B cell (primary cell): ENCODE measurements around the gene TBX1. TPM values are rescaled to one million over a fixed set of nuclear protein-coding genes. Genes with fewer than 3 reads are reported as not detected.

Source experiments
- ATAC-seq: fragments of 200-7000 bp; cut with Tn5 transposase; one replicate; pipeline ENCODE4 v1.10.0; 2021; ENCODE audit warnings: low read depth, mild to moderate bottlenecking, moderate number of reproducible peaks, moderate library complexity
- CTCF ChIA-PET: fragments of 350-600 bp; sonication (Branson Sonifier 250); formaldehyde crosslinking; loops from one replicate; lab custom pipeline; 2021; ENCODE audit warnings: antibody characterized with exemption, inconsistent platforms; lab: Charles Lee
- POLR2A ChIA-PET: fragments of 350-600 bp; sonication (Branson Sonifier 250); formaldehyde crosslinking; loops from one replicate; lab custom pipeline; 2021; ENCODE audit warnings: antibody characterized with exemption; lab: Charles Lee
- DNase-seq: peaks from one replicate; pipeline ENCODE4 v3.0.0; 2013
- H2AFZ ChIP-seq: 2 replicates; pipeline ENCODE4 v1.6.1; 2012; ENCODE audit warnings: mild to moderate bottlenecking, low read depth, low read length; ENCODE audit not compliant: insufficient read depth, poor library complexity, severe bottlenecking
- H3K27ac ChIP-seq, 2 donors: 1 replicate in 1 of 2; 2 replicates in 1 of 2; pipeline ENCODE4 v1.5.1; 2012 to 2013; ENCODE audit warnings: low read length in 2 of 2, mild to moderate bottlenecking in 2 of 2, moderate library complexity in 1 of 2
- H3K27me3 ChIP-seq, 4 experiments: fragments of 200-600 bp in 1 of 4; sonication (generic) in 1 of 4; replicated peaks in 1 of 4; 1 replicate in 2 of 4; 2 replicates in 2 of 4; pipeline versions ENCODE4 v1.6.1 to v1.7.0; 2013 to 2016; ENCODE audit warnings: low read length in 3 of 4, mild to moderate bottlenecking in 2 of 4, mixed read lengths in 1 of 4, moderate library complexity in 1 of 4; ENCODE audit not compliant: insufficient read depth in 4 of 4, control insufficient read depth in 3 of 4; ENCODE audit errors: control extremely low read depth in 1 of 4
- H3K36me3 ChIP-seq, 2 experiments: replicated peaks in 1 of 2; 1 replicate in 1 of 2; 2 replicates in 1 of 2; pipeline versions ENCODE4 v1.6.1 to v1.7.1; 2013; ENCODE audit warnings: low read length in 1 of 2; ENCODE audit not compliant: insufficient read depth in 2 of 2, control insufficient read depth in 1 of 2; ENCODE audit errors: control extremely low read depth in 1 of 2, extremely low read depth in 1 of 2
- H3K4me1 ChIP-seq, 2 donors: fragments of 200-600 bp in 1 of 2; sonication (generic) in 1 of 2; 1 replicate in 1 of 2; 2 replicates in 1 of 2; pipeline versions ENCODE4 v1.5.1 to v1.6.1; 2013 to 2017; ENCODE audit warnings: low read length in 2 of 2; ENCODE audit not compliant: control insufficient read depth in 2 of 2, insufficient read depth in 2 of 2
- H3K4me2 ChIP-seq: replicated peaks from 2 replicates; pipeline ENCODE3; 2012; ENCODE audit warnings: mild to moderate bottlenecking, low read depth, low read length; ENCODE audit not compliant: poor library complexity, severe bottlenecking
- H3K4me3 ChIP-seq, 5 experiments: fragments of 200-600 bp in 1 of 5; sonication (generic) in 1 of 5; 1 replicate in 3 of 5; 2 replicates in 2 of 5; pipeline versions ENCODE4 v1.5.1 to v1.7.0; 2011 to 2016; ENCODE audit warnings: low read length in 4 of 5, mild to moderate bottlenecking in 4 of 5, low read depth in 2 of 5, control low read depth in 1 of 5, moderate library complexity in 1 of 5; ENCODE audit not compliant: insufficient read depth in 1 of 5; ENCODE audit errors: control extremely low read depth in 1 of 5, extremely low read depth in 1 of 5
- H3K79me2 ChIP-seq: fragments of 200-600 bp; sonication (generic); one replicate; pipeline ENCODE4 v1.6.0; 2016; ENCODE audit warnings: low read length; ENCODE audit not compliant: control insufficient read depth, insufficient read depth
- H3K9ac ChIP-seq: fragments of 200-600 bp; sonication (generic); 2 replicates; pipeline ENCODE4 v1.6.1; 2017; ENCODE audit warnings: mild to moderate bottlenecking, low read length, moderate library complexity
- H3K9me3 ChIP-seq, 3 donors: one replicate each; pipeline versions ENCODE4 v1.6.1 to v1.7.1; 2013; ENCODE audit warnings: low read length in 2 of 3; ENCODE audit not compliant: control insufficient read depth in 2 of 3, insufficient read depth in 1 of 3; ENCODE audit errors: control extremely low read depth in 1 of 3
- H4K20me1 ChIP-seq: 2 replicates; pipeline ENCODE4 v1.6.0; 2012; ENCODE audit warnings: mild to moderate bottlenecking, low read length; ENCODE audit not compliant: insufficient read depth, control insufficient read depth, poor library complexity, severe bottlenecking
- H3K27ac Mint-ChIP-seq: one replicate; pipeline ENCODE4 v1.8.0; 2021; ENCODE audit warnings: mixed read lengths
- H3K27me3 Mint-ChIP-seq: one replicate; pipeline ENCODE4 v1.8.0; 2021; ENCODE audit warnings: mixed read lengths
- H3K4me1 Mint-ChIP-seq: one replicate; pipeline ENCODE4 v1.8.0; 2021; ENCODE audit warnings: mixed read lengths
- H3K4me3 Mint-ChIP-seq: one replicate; pipeline ENCODE4 v1.8.0; 2021; ENCODE audit warnings: mixed read lengths
- H3K9me3 Mint-ChIP-seq: one replicate; pipeline ENCODE4 v1.8.0; 2022; ENCODE audit warnings: mixed read lengths; ENCODE audit not compliant: insufficient read depth
- EZH2 ChIP-seq: IDR thresholded peaks from 2 replicates; pipeline ENCODE4 v1.6.1; 2012; ENCODE audit warnings: borderline replicate concordance, low read depth, mild to moderate bottlenecking, moderate library complexity, low read length; ENCODE audit not compliant: insufficient read depth, poor library complexity, severe bottlenecking
- WGBS: methylation state at CpG from one replicate; pipeline ENCODE4 v1.1.5; 2013; ENCODE audit warnings: missing lambda C conversion rate; ENCODE audit not compliant: insufficient coverage; 5-methylcytosine and 5-hydroxymethylcytosine counted together
- intact Hi-C: fragments of 100-400 bp; cut with micrococcal nuclease; formaldehyde crosslinking; loops from one replicate; pipeline ENCODE4 v1.10.0; 2022
- polyA plus RNA-seq: library from polyadenylated mRNA; depleted of rRNA; stranded (reverse); fragments of >200 nt; gene quantifications from 2 replicates; pipeline ENCODE4 v1.2.3, GENCODE V29; 2012
- total RNA-seq, 2 donors: library from RNA; stranded (reverse); fragments of 120-200 nt in 1 of 2; gene quantifications; 1 replicate in 1 of 2; 2 replicates in 1 of 2; pipeline versions ENCODE4 v1.2.3 to v1.2.4, GENCODE V29; 2013 to 2022
- TF ChIP-seq, protein P1 (sequence below): fragments of 200-600 bp; IDR thresholded peaks from one replicate; pipeline ENCODE4 v1.8.0; 2022; ENCODE audit warnings: antibody characterized with exemption, mild to moderate bottlenecking

TBX1 gene
- total and polyA plus RNA-seq, 2 donors (not counting 1 experiment from before 2014, with no cell fraction given), result not detected

DNA sequence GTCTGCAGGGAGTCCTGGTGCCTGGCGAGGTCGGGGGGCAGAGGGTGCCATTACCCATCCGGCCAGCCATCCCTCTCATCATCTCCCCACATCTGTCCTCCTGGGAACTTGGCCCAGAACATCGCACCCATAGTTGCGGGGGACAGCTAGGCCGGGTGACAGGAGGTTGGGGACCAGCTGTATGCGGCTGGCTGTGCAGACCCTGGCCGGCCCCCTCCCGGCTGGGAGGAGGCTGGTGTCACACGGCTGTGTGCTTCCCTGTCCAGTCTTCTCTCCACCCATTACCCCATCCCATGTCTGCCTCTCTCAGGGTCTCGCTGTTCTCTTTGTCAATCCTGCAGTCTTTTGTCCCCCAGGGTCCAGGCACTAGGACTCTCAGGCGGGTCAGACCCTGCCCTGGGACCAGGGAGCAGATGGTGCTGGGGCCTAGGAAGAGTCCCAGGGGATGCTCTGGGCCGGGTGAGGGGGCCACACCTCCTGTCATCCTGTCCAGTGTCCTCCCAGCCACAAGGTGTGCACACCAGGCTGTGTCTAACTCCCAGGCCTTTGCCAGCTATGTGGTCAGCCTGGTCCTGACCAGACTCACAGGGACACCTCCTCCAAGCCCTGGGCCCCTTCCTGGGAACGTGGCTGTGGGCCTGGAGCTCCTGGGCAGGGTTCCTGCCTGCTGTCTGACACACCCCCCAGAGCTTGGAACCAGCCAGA is 6.4 kb upstream of the TBX1 start:
- 83% methylated on average over 13 of the region's 14 CpGs for WGBS
- Histone ChIP-seq H3K4me2 (no peak overlapping the region), H3K4me3 (no peak overlapping the region), H4K20me1 (no peaks in the 10 kb centered on the region), H3K36me3 (no peaks in the 10 kb centered on the region), H3K27me3 (peaks cover 0 to 73% (median 32%) of the 10 kb centered on the region in 4 experiments), H3K9me3 (peaks cover 0 to 16% (median 0%) of the 10 kb centered on the region in 3 donors), H3K9ac (no peak overlapping the region), H3K27ac (no peak overlapping the region), H3K79me2 (no peaks in the 10 kb centered on the region), H3K4me1 (peaks cover 24 to 35% of the 10 kb centered on the region in 2 donors), H2AFZ (no peak overlapping the region)
- ChIA-PET CTCF (interaction anchor here (1.6 kb wide), 1 partner anchor 24 kb away, joined by 4 read pairs; no protein-coding TSS in a partner anchor), POLR2A (no interaction called here)
- no peak overlapping the region for H3K27ac Mint-ChIP-seq
- peak overlapping the region; percentile 16 for H3K4me3 Mint-ChIP-seq
- peaks cover 38% of the 10 kb centered on the region for H3K27me3 Mint-ChIP-seq
- intact Hi-C loops, result no loop called here
- TF ChIP-seq, protein P1, sequence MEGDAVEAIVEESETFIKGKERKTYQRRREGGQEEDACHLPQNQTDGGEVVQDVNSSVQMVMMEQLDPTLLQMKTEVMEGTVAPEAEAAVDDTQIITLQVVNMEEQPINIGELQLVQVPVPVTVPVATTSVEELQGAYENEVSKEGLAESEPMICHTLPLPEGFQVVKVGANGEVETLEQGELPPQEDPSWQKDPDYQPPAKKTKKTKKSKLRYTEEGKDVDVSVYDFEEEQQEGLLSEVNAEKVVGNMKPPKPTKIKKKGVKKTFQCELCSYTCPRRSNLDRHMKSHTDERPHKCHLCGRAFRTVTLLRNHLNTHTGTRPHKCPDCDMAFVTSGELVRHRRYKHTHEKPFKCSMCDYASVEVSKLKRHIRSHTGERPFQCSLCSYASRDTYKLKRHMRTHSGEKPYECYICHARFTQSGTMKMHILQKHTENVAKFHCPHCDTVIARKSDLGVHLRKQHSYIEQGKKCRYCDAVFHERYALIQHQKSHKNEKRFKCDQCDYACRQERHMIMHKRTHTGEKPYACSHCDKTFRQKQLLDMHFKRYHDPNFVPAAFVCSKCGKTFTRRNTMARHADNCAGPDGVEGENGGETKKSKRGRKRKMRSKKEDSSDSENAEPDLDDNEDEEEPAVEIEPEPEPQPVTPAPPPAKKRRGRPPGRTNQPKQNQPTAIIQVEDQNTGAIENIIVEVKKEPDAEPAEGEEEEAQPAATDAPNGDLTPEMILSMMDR, result no peak
- TF ChIP-seq EZH2, result no peak
- DNase-seq (no peak), ATAC-seq (no peak)
- H3K9me3 Mint-ChIP-seq, result no peaks in the 10 kb centered on the region
- H3K4me1 Mint-ChIP-seq, result peaks cover 22% of the 10 kb centered on the region

DNA sequence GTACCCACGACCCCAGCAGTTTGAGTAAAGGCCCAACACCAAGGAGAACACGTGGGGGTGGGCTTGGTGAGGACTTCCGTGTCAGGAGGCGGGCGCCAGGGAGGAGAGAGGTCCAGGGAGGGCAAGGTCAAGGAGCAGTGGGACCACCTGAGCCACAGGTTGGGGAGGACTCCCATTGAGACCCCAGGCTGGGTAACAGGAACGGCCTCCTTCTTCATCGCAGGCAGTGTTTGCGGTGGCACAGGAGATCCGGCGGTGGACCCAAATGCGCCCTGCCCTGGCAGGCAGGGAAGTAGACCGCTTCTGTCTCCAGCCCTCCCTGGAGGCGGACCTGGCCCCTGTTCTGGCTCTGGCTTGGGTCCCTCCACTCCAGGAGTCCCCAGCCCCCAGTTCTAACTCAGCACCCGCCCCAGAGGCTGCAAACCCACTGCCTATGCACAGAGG is 5.9 kb upstream of the TBX1 start:
- peak overlapping the region; percentile 26 for H3K4me3 Mint-ChIP-seq
- H4K20me1 ChIP-seq, result no peaks in the 10 kb centered on the region
- H3K4me1 Mint-ChIP-seq, result peaks cover 26% of the 10 kb centered on the region

More for the DNA sequence above, 5.9 kb upstream of the TBX1 start:
- peaks cover 28 to 41% of the 10 kb centered on the region in 2 donors for H3K4me1 ChIP-seq
- no peaks in the 10 kb centered on the region for H3K9me3 Mint-ChIP-seq
- H3K9me3 ChIP-seq, result peaks cover 0 to 19% (median 0%) of the 10 kb centered on the region in 3 donors
- CTCF ChIA-PET, result no interaction called here
- POLR2A ChIA-PET, result no interaction called here
- no peak for DNase-seq
- H3K27ac ChIP-seq, result no peak overlapping the region
- intact Hi-C loops, result no loop called here
- H3K79me2 ChIP-seq, result no peaks in the 10 kb centered on the region
- H3K27me3 ChIP-seq, result peaks cover 0 to 78% (median 36%) of the 10 kb centered on the region in 4 experiments
- peaks cover 41% of the 10 kb centered on the region for H3K27me3 Mint-ChIP-seq
- WGBS, result 45% methylated on average over 14 of the region's 14 CpGs
- H3K4me2 ChIP-seq, result peak overlapping the region; percentile 78
- H3K4me3 ChIP-seq, result no peak overlapping the region
- H3K36me3 ChIP-seq, result no peaks in the 10 kb centered on the region
- TF ChIP-seq EZH2, result no peak
- TF ChIP-seq, protein P1, result no peak
- no peak overlapping the region for H2AFZ ChIP-seq
- no peak for ATAC-seq
- H3K9ac ChIP-seq, result no peak overlapping the region
- H3K27ac Mint-ChIP-seq, result no peak overlapping the region
